Esophagus mucosa (tissue), 1 donor: ENCODE data around the gene RAMP3. TPM values are rescaled to one million over a fixed set of nuclear protein-coding genes. Genes with fewer than 3 reads are reported as not detected.

ENCODE experiments used
- ATAC-seq: fragments of 200-7000 bp; cut with Tn5 transposase; one replicate; pipeline ENCODE4 v1.9.1; 2020
- total RNA-seq: library from RNA; stranded (reverse); gene quantifications from one replicate; pipeline ENCODE4 v1.2.4, GENCODE V29; 2023
- donor health status: DM: yes; HTN: yes; CAD: no.

The RAMP3 gene
- total RNA-seq, 1 donor from 2014 or later, result 7.8 TPM

GRCh38 chr7:45180084-45180986 lies 22.7 kb downstream of the RAMP3 start:
- no peak for ATAC-seq

- ATAC-seq, result no peak
These were observed 23.8 kb downstream of the RAMP3 start for GRCh38 chr7:45181286-45181960.

DNA sequence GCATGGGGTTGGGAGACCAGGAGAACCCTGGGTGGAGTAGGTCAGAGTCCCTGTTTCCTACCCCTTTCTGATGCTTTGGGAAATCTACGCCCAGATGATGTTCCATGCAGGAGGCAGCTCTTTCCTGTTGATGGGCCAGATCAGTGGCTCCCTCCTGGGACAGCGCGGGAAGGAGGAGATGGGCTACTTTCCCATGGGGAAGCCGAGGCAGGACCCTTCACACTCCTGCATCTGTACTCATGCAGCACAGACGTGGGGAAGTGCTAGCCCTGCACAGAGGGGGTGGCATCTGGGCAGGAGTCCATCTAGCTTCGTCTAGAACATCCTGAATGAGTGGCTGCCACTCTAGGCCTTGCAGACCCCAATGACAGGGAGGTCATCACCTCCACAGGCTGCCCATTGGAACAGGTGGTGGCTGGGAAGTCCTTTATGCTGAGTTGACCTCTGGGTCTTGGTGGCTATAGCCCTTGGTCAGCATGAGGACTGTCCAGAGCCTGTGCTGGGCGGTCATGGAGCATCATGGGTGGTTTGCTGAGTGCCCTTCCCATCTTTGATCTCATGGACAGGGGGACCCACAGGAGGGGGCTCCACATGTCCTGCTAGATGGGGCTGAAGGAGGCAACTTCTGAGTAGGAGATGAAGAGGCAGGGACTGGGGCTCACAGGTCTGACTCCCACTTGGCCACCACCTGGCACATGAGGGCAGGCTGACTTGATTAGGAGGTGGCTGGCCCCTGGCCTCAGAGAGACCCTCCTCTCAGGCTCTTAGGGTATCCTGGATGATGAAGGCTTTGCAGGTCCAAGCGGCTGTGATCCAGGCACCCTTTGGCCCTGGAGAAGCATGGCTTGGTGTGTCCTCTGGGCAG lies 24.6 kb downstream of the RAMP3 start:
- no peak for ATAC-seq

- no peak for ATAC-seq
These were observed 25.5 kb downstream of the RAMP3 start for GRCh38 chr7:45182856-45183710.

DNA sequence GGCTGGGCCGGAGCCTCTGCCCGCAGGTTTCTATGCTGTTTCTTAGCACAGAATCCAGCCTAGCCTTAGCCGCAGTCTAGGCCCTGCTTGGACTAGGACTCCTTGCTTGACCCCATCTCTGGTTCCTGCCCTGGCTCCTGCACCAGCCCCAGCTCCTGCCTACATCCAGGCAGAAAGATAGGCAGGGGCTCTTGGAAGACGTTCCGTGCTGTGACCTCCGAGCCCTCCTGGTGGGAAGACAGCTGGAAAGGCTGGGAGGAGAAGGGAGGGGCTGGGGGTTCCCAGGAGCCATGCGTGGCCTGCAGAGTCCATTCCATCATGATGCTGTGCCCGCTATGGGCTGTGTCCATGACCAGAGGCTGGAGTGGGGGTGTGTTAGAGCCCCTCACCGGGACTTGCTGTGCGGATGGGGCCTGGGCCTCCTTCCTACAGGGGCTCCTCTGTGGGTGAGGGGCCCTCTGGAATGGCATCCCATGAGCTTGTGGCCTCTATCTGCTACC lies 26.2 kb downstream of the RAMP3 start:
- no peak for ATAC-seq

- no peak for ATAC-seq
These were observed 26.9 kb downstream of the RAMP3 start for GRCh38 chr7:45184326-45185027.

GRCh38 chr7:45185028-45185863 lies 27.7 kb downstream of the RAMP3 start:
- ATAC-seq, result no peak

DNA sequence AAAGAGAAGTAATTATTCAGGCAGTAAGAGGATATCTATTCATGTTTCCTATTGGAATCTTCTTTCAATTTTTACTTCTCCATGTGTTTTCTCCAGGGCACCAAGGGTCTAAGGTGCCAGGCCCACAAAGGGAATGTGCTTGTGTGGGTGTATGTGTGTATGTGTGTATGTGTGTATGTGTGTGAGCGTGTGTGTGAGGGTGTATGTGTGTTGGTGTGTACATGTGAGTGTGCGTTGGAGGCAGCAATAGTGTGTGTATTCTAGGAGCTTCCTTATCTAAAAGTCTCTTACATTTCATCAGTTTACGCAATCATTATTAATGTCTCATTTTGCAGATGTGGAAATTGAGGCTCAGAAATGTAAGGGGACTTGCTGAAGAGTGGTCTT lies 28.3 kb downstream of the RAMP3 start:
- ATAC-seq, result no peak

DNA sequence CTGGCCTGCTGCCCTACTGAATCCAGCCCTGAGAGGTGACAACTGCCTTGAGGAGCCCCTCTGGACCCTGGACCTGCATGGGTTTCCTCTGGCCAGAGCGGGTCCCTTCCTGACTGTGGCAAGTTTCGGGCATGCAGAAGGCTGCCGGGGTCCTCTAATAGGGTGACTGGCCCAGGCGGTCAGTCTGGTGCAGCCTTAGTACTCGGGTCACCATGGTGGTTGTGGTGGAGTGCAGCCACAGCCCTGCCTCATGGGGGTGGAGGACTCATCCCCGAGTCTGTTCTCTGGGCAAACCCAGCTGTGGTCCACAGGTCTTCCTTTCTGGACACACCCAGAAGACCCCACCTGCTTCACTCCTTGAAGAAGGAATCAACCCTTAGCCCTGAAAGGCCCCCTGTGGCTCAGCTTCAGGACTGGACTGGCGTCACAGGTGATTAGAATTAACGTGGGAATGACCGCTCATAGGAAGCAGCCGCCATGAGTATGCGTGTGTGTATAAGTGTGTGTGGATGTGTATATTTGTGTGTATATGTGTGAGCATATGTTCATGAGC lies 28.7 kb downstream of the RAMP3 start:
- no peak for ATAC-seq

DNA sequence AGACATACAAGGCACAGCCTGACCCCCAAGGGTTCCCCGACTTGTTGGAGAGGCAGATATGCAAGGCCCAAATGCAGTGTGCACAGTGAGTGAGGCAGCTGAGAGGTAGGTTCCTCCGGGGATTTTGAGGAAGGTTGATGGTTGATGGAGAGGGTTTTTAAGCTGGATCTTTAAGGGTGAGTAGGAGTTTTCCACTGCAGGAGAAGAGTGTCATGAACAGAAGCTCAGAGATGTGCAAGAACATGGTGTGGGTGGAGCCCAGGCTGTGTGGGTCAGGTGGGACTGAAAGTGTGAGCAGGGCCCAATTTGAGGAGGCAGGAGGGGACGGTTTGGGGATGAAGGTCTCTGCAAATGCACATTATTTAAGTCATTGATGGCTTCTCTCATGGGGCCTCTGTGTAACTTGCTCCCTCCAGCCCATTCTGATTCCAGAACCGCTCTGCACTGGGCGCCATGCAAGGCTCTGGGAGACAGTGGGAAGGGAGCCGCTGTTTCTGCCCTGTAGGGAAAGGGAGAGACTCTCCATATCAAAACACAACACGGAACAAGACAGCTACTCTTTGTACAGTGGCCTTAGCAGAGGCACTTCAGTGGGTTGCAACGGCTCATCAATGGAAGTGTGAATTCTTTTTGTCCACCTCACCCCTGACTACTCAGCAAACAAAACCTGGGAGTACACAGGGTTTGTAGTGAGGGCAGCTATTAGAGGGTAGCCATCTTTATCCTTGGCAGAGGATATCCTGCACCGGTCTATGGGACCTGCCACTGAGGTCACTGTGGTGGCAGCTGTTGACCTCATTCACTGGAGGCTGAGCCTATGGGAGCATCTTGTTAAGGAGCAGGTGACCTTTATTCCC lies 29.7 kb downstream of the RAMP3 start:
- no peak for ATAC-seq

DNA sequence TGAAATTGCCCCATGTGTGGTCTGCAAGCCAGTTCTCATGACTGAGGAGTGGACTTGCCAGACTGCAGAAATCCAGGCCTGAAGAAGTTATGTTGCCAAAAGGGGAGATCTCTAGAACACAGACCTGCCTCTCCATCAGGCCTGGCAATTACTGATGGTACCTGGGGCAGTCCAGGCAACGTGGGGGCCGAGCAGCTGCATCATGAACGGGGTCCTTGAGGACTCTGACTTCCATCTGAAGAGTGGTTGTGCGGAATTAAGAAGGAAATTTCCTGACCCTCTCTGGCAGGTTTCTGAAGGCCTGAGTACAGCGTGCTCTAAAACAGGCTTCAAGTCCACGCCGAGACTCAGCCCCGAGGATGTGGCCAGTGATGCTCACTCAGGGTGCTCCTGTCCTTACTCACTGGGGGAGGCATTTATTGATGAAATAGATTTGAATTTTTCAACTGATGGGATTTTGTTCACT lies 30.4 kb downstream of the RAMP3 start:
- ATAC-seq, result no peak

GRCh38 chr7:45188736-45189135 lies 31.1 kb downstream of the RAMP3 start:
- no peak for ATAC-seq

- ATAC-seq, result no peak
These were observed 31.8 kb downstream of the RAMP3 start for GRCh38 chr7:45189151-45189970.

DNA sequence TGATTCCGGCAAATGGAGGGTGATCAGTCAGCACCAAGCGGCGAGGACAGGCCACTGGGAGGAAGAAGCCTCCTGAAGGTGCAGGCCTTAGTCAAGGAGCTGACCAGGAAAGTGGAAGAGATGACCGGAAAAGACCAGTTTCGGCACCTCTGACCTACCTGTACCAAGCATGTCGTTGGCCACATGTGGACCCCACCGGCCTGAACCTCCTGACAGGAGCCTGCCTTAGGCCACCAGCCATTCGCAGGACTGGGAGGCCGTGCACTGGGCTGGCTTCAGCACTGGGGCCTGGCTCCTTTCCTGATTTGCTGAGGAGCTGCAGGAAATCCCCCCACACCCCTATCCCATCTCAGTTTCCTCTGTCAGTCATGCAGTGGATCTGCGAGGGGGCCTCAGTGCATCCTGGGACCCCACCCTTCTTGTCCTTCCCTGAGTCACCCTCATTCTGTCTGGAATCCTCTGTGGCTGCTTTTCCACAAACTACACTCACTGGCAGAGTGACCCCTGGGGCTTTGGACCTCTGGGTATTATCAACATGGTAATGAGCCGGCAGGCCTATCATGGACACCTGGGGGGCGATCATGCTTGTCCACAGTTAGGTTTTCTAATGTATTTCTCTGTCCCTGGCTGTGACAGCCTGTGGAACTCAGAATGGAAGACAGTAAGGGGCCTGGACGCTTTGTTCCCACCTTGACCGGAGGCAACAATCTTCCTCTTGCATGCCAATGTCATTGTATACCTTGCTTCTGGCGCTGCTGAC lies 33.0 kb downstream of the RAMP3 start:
- no peak for ATAC-seq

GRCh38 chr7:45191396-45191795 lies 33.8 kb downstream of the RAMP3 start:
- no peak for ATAC-seq

DNA sequence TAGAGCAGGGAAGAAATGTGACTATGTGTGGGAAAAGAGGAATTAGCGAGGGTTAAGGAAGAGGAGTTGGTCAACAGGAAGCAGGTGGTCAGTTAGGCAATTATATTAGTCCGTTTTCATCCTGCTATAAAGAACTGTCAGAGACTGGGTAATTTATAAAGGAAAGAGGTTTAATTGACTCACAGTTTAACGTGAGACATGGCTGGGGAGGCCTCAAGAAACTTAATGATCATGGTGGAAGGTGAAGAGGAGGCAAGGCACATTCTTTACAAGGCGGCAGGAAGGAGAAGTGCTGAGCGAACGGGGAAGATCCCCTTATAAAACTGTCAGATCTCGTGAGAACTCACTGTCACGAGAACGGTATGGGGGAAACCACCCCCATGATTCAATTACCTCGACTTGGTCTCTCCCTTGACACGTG lies 35.0 kb downstream of the RAMP3 start:
- ATAC-seq, result no peak

GRCh38 chr7:45193828-45194227 lies 36.2 kb downstream of the RAMP3 start:
- ATAC-seq, result no peak
